ENCODE measurements around the gene DISC1.

The DISC1 gene

GRCh38 chr1:232057217-232057895, 430.8 kb downstream of the DISC1 start:
- FAIRE-seq (no peak), DNase-seq (ENCODE audit: insufficient read length, low spot score) (no peak)
- TF ChIP-seq POLR2AphosphoS5 (IDR thresholded peaks at IDR 0.05; ENCODE audit: low read depth, low read length) = no peak
- no peak for TF ChIP-seq SPI1 (IDR thresholded peaks at IDR 0.05; ENCODE audit: low read depth, low read length)
- no peak for TF ChIP-seq POLR2A (IDR thresholded peaks at IDR 0.05; ENCODE audit: low read depth, low read length)
- TF ChIP-seq POU2F2 (IDR thresholded peaks at IDR 0.05; ENCODE audit: low read depth, low read length) = no peak
- TF ChIP-seq TAF1 (IDR thresholded peaks at IDR 0.05; ENCODE audit: low read depth, low read length) = no peak
- TF ChIP-seq PAX5 (IDR thresholded peaks at IDR 0.05; ENCODE audit: insufficient read depth, low read length, severe bottlenecking) = no peak

- no peak for FAIRE-seq
Observed at GRCh38 chr1:232057896-232058274, 431.3 kb downstream of the DISC1 start.

DNA sequence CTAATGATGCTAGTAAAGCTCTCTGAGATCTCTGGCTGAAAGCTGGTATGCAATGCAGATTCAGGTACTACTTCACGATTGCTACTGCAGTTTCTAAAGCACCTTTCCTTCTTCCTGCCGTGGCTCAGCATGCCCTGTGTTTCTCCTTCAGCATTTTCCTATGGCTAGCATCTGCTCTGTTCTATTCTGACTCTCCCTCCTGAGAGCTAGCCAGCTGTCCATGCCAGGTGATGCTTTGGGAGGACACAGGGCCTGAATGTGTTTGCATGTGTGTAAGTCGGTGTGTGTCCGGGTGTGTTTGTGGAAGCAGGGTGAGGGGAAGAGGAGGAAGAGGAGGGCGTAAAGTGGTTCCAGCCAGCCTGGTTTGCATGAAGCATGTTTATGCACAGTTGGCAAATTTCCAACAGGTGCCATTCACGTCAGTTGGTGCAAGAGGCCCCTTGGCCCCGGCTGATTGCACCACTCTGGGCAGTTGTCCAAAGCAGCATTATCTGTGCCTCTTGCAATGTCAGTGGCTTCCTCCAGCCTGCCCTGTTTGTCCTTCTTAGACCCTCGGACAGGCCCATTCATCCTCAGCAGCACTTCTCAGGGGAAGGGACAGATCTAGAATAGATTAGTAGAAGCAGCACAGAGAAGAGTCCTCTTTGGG, 433.3 kb downstream of the DISC1 start:
- FAIRE-seq = no peak
- TF ChIP-seq SPI1 (IDR thresholded peaks at IDR 0.05; ENCODE audit: low read depth, low read length) (no peak), PAX5 (IDR thresholded peaks at IDR 0.05; ENCODE audit: insufficient read depth, low read length, severe bottlenecking) (no peak), POU2F2 (IDR thresholded peaks at IDR 0.05; ENCODE audit: low read depth, low read length) (no peak), POLR2AphosphoS5 (IDR thresholded peaks at IDR 0.05; ENCODE audit: low read depth, low read length) (no peak), TAF1 (IDR thresholded peaks at IDR 0.05; ENCODE audit: low read depth, low read length) (no peak), POLR2A (IDR thresholded peaks at IDR 0.05; ENCODE audit: low read depth, low read length) (no peak)
- no peak for DNase-seq (ENCODE audit: insufficient read length, low spot score)

More at GRCh38 chr1:232057896-232058274, 431.3 kb downstream of the DISC1 start:
- TF ChIP-seq TAF1 (IDR thresholded peaks at IDR 0.05; ENCODE audit: low read depth, low read length) (no peak), PAX5 (IDR thresholded peaks at IDR 0.05; ENCODE audit: insufficient read depth, low read length, severe bottlenecking) (no peak), POLR2A (IDR thresholded peaks at IDR 0.05; ENCODE audit: low read depth, low read length) (no peak), SPI1 (IDR thresholded peaks at IDR 0.05; ENCODE audit: low read depth, low read length) (no peak), POLR2AphosphoS5 (IDR thresholded peaks at IDR 0.05; ENCODE audit: low read depth, low read length) (no peak), POU2F2 (IDR thresholded peaks at IDR 0.05; ENCODE audit: low read depth, low read length) (no peak)
- DNase-seq (ENCODE audit: insufficient read length, low spot score) = no peak

GRCh38 chr1:232062967-232063366, 436.4 kb downstream of the DISC1 start:
- DNase-seq (ENCODE audit: insufficient read length, low spot score) (no peak), FAIRE-seq (no peak)
- TF ChIP-seq TAF1 (IDR thresholded peaks at IDR 0.05; ENCODE audit: low read depth, low read length) (no peak), POLR2A (IDR thresholded peaks at IDR 0.05; ENCODE audit: low read depth, low read length) (no peak), SPI1 (IDR thresholded peaks at IDR 0.05; ENCODE audit: low read depth, low read length) (no peak), POU2F2 (IDR thresholded peaks at IDR 0.05; ENCODE audit: low read depth, low read length) (no peak), PAX5 (IDR thresholded peaks at IDR 0.05; ENCODE audit: insufficient read depth, low read length, severe bottlenecking) (no peak)

- DNase-seq (ENCODE audit: insufficient read length, low spot score) = no peak
- no peak for FAIRE-seq
- TF ChIP-seq SPI1 (IDR thresholded peaks at IDR 0.05; ENCODE audit: low read depth, low read length) (no peak), POU2F2 (IDR thresholded peaks at IDR 0.05; ENCODE audit: low read depth, low read length) (no peak), PAX5 (IDR thresholded peaks at IDR 0.05; ENCODE audit: insufficient read depth, low read length, severe bottlenecking) (no peak), TAF1 (IDR thresholded peaks at IDR 0.05; ENCODE audit: low read depth, low read length) (no peak), POLR2A (IDR thresholded peaks at IDR 0.05; ENCODE audit: low read depth, low read length) (no peak), POLR2AphosphoS5 (IDR thresholded peaks at IDR 0.05; ENCODE audit: low read depth, low read length) (no peak)
Observed at GRCh38 chr1:232066521-232066920, 439.9 kb downstream of the DISC1 start.

DNA sequence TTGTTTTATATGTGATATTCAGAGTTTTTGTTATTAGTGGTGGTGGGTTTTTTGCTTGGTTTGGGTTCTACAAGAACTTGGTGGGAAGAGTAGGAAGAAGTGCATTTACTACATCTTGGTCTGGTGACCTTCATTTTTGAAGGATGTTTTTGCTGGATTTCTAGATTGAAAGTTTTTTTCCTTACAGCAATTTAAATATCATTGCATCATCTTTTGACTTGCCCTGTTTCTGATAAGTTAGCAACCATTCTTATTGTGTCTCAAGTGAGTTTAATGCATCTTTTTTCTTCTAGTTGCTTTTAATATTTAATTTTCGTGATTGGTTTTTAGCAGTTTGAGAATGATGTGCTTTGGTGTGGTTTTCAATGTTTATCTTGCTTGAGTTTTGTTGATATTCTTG, 447.7 kb downstream of the DISC1 start:
- TF ChIP-seq SPI1 (IDR thresholded peaks at IDR 0.05; ENCODE audit: low read depth, low read length) (no peak), POU2F2 (IDR thresholded peaks at IDR 0.05; ENCODE audit: low read depth, low read length) (no peak), POLR2AphosphoS5 (IDR thresholded peaks at IDR 0.05; ENCODE audit: low read depth, low read length) (no peak), POLR2A (IDR thresholded peaks at IDR 0.05; ENCODE audit: low read depth, low read length) (no peak), PAX5 (IDR thresholded peaks at IDR 0.05; ENCODE audit: insufficient read depth, low read length, severe bottlenecking) (no peak), TAF1 (IDR thresholded peaks at IDR 0.05; ENCODE audit: low read depth, low read length) (no peak)

DNA sequence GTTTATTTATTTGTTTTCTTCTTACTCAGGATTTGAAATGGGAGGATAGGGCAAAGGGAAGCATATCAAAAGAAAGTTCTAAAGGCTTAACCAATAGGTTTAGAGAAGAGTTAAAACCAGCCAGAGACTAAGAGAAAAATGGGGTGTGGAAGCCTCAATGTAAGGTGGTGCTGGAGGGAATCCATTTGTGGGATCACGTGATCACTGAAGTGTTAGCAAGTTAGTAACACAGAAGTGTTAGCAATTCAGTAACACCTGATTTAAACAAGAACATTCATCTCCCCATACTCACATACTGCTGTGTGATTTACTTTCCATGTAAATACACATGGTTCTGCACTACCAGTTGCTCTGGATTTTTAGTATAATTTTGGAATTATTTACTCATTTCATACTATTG, 451.2 kb downstream of the DISC1 start:
- TF ChIP-seq SPI1 (IDR thresholded peaks at IDR 0.05; ENCODE audit: low read depth, low read length) (no peak), PAX5 (IDR thresholded peaks at IDR 0.05; ENCODE audit: insufficient read depth, low read length, severe bottlenecking) (no peak), TAF1 (IDR thresholded peaks at IDR 0.05; ENCODE audit: low read depth, low read length) (no peak), POU2F2 (IDR thresholded peaks at IDR 0.05; ENCODE audit: low read depth, low read length) (no peak), POLR2AphosphoS5 (IDR thresholded peaks at IDR 0.05; ENCODE audit: low read depth, low read length) (no peak), POLR2A (IDR thresholded peaks at IDR 0.05; ENCODE audit: low read depth, low read length) (no peak)
- no peak for FAIRE-seq
- DNase-seq (ENCODE audit: insufficient read length, low spot score) = no peak

More for the DNA sequence above, 447.7 kb downstream of the DISC1 start:
- DNase-seq (ENCODE audit: insufficient read length, low spot score) (no peak), FAIRE-seq (no peak)

DNA sequence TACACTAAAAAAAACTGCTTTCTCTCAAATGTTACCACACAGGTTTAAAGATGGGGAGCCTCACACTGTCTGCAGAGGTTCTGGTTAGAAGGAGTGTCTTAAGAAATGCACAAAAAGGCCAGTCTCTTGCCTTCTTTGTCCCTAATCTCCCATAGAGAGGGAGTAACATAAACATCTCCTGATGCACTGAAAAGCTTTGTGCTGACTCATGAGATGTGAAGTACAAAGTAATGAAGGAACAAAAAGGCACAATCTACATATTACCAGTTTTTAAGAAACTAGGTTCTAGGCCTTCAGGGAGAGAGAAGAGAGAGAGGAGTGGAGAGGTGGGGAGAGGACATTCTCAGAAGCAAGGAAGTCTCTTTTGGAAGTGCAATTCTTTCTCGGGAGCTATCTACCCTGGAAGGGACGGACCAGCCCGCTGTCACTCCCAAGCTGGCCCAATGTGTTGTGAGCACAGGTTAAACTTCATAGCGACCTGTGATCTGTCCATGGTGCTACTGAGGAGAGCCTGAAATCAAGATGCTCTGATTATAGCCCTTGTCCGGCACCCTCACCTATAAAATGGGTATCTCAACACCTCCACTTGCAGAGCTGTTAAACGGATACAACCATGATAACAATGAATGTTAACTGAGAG, 458.1 kb downstream of the DISC1 start:
- TF ChIP-seq POLR2AphosphoS5 (IDR thresholded peaks at IDR 0.05; ENCODE audit: low read depth, low read length) (no peak), POU2F2 (IDR thresholded peaks at IDR 0.05; ENCODE audit: low read depth, low read length) (no peak), PAX5 (IDR thresholded peaks at IDR 0.05; ENCODE audit: insufficient read depth, low read length, severe bottlenecking) (no peak), POLR2A (IDR thresholded peaks at IDR 0.05; ENCODE audit: low read depth, low read length) (no peak), SPI1 (IDR thresholded peaks at IDR 0.05; ENCODE audit: low read depth, low read length) (no peak), TAF1 (IDR thresholded peaks at IDR 0.05; ENCODE audit: low read depth, low read length) (no peak)
- FAIRE-seq (no peak), DNase-seq (ENCODE audit: insufficient read length, low spot score) (no peak)

DNA sequence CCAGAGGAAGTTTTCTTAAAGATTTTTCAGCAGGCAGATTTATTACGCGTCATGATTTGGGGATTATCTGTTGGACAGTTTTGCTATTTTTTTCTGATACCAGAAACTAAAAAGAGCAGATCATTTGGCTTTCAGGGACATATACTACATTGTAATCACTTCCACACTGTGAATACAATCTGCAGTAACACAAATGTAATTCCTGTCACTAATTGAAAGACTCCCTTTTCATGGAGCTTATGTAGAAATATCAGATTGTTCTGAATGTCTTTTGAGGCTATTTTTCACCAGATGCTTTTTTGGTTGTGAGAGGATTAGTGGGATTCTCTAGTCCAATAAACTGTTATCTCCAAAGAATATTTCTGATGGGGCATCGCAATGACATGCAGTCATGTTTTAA, 464.2 kb downstream of the DISC1 start:
- FAIRE-seq (no peak), DNase-seq (ENCODE audit: insufficient read length, low spot score) (no peak)
- TF ChIP-seq POU2F2 (IDR thresholded peaks at IDR 0.05; ENCODE audit: low read depth, low read length) (no peak), POLR2AphosphoS5 (IDR thresholded peaks at IDR 0.05; ENCODE audit: low read depth, low read length) (no peak), SPI1 (IDR thresholded peaks at IDR 0.05; ENCODE audit: low read depth, low read length) (no peak), POLR2A (IDR thresholded peaks at IDR 0.05; ENCODE audit: low read depth, low read length) (no peak), PAX5 (IDR thresholded peaks at IDR 0.05; ENCODE audit: insufficient read depth, low read length, severe bottlenecking) (no peak), TAF1 (IDR thresholded peaks at IDR 0.05; ENCODE audit: low read depth, low read length) (no peak)

Measured in GM12891 (cell line).